Measurements from ENCODE around the gene DCC.

DCC gene

DNA sequence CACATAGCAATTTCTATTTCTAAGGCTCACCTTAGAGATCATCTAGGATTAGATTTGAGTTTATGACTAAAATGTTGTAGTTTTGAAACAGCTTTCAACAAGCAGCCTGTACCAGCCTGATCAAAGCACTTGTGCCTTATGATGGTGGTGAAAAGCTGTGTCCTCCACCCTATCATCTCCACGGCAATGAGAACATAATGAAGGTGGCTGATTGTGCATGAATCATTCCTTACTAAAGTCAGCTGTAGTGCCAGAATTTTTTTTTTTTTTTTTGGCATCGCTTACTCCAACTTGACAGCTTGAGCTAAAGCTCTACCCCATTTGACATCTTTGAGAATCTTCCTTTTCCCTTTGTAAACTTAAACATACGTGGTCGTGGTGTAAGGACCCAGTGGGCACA is 86.0 kb downstream of the DCC start:
- Histone ChIP-seq H3K36me3 (ENCODE audit: insufficient read depth, low read length) (no peaks in the 10 kb centered on the region), H3K79me2 (ENCODE audit: insufficient read depth, low read length) (no peaks in the 10 kb centered on the region)

DNA sequence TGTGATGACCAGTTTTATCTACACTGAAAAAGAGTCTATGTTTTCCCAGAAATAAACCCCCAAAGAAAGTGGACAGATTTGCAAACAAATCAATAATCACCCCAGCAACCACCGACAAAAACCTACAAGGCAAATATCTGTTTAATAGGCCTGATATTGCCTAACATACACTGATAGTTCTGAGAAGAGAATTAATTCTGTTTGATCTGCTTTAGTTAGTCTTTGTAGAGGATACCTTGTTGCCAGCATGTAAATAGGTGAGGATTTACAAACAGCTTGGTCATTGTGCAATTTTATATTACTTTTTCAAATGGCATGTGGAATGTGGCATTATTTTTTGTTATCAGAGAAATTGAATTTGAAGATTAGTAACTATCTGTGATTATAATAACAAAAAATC is 86.5 kb downstream of the DCC start:
- no peak overlapping the region for H2AFZ ChIP-seq (ENCODE audit: low read length)
- H3K79me2 ChIP-seq (ENCODE audit: insufficient read depth, low read length): no peaks in the 10 kb centered on the region
- no peak overlapping the region for H3K9ac ChIP-seq (ENCODE audit: low read depth, low read length, poor library complexity, severe bottlenecking)
- no peak overlapping the region for H3K4me2 ChIP-seq (ENCODE audit: low read depth, low read length, poor library complexity, severe bottlenecking)
- TF ChIP-seq CTCF (conservative IDR thresholded peaks at IDR 0.05; ENCODE audit: low read length) (no peak), EZH2phosphoT487 (IDR thresholded peaks at IDR 0.05; ENCODE audit: borderline replicate concordance) (no peak)
- H3K4me3 ChIP-seq (ENCODE audit: low read length, poor library complexity, severe bottlenecking): no peak overlapping the region
- H3K9me2 ChIP-seq (replicated peaks; ENCODE audit: low read depth, low read length): no peaks in the 10 kb centered on the region
- no peaks in the 10 kb centered on the region for H3F3A ChIP-seq (ENCODE audit: low read depth)
- H3K36me3 ChIP-seq (ENCODE audit: insufficient read depth, low read length): no peaks in the 10 kb centered on the region
- no peaks in the 10 kb centered on the region for H3K9me3 ChIP-seq (ENCODE audit: insufficient read depth, low read depth, low read length)
- H4K20me1 ChIP-seq (ENCODE audit: insufficient read depth, low read length, poor library complexity, severe bottlenecking): no peaks in the 10 kb centered on the region
- no peaks in the 10 kb centered on the region for H3K4me1 ChIP-seq (ENCODE audit: insufficient read depth, low read length, poor library complexity, severe bottlenecking)
- H3K27me3 ChIP-seq (ENCODE audit: insufficient read depth, low read length, poor library complexity, severe bottlenecking): no peaks in the 10 kb centered on the region

More for the DNA sequence above, 86.0 kb downstream of the DCC start:
- no peak overlapping the region for H3K4me2 ChIP-seq (ENCODE audit: low read depth, low read length, poor library complexity, severe bottlenecking)
- H3F3A ChIP-seq (ENCODE audit: low read depth): no peaks in the 10 kb centered on the region
- no peaks in the 10 kb centered on the region for H3K4me1 ChIP-seq (ENCODE audit: insufficient read depth, low read length, poor library complexity, severe bottlenecking)
- no peaks in the 10 kb centered on the region for H4K20me1 ChIP-seq (ENCODE audit: insufficient read depth, low read length, poor library complexity, severe bottlenecking)
- H2AFZ ChIP-seq (ENCODE audit: low read length): no peak overlapping the region
- H3K9me2 ChIP-seq (replicated peaks; ENCODE audit: low read depth, low read length): no peaks in the 10 kb centered on the region
- TF ChIP-seq EZH2phosphoT487 (IDR thresholded peaks at IDR 0.05; ENCODE audit: borderline replicate concordance) (no peak), CTCF (conservative IDR thresholded peaks at IDR 0.05; ENCODE audit: low read length) (no peak)
- no peak overlapping the region for H3K4me3 ChIP-seq (ENCODE audit: low read length, poor library complexity, severe bottlenecking)
- no peaks in the 10 kb centered on the region for H3K27me3 ChIP-seq (ENCODE audit: insufficient read depth, low read length, poor library complexity, severe bottlenecking)
- H3K9ac ChIP-seq (ENCODE audit: low read depth, low read length, poor library complexity, severe bottlenecking): no peak overlapping the region
- H3K9me3 ChIP-seq (ENCODE audit: insufficient read depth, low read depth, low read length): no peaks in the 10 kb centered on the region

- H3K4me3 ChIP-seq (ENCODE audit: low read length, poor library complexity, severe bottlenecking): no peak overlapping the region
- no peak overlapping the region for H3K4me2 ChIP-seq (ENCODE audit: low read depth, low read length, poor library complexity, severe bottlenecking)
- no peaks in the 10 kb centered on the region for H3K9me2 ChIP-seq (replicated peaks; ENCODE audit: low read depth, low read length)
- no peaks in the 10 kb centered on the region for H3K36me3 ChIP-seq (ENCODE audit: insufficient read depth, low read length)
- no peak overlapping the region for H2AFZ ChIP-seq (ENCODE audit: low read length)
- no peaks in the 10 kb centered on the region for H3K9me3 ChIP-seq (ENCODE audit: insufficient read depth, low read depth, low read length)
- no peak overlapping the region for H3K9ac ChIP-seq (ENCODE audit: low read depth, low read length, poor library complexity, severe bottlenecking)
- H3K27me3 ChIP-seq (ENCODE audit: insufficient read depth, low read length, poor library complexity, severe bottlenecking): no peaks in the 10 kb centered on the region
- TF ChIP-seq CTCF (conservative IDR thresholded peaks at IDR 0.05; ENCODE audit: low read length): no peak
- no peak for TF ChIP-seq EZH2phosphoT487 (IDR thresholded peaks at IDR 0.05; ENCODE audit: borderline replicate concordance)
- no peaks in the 10 kb centered on the region for H3F3A ChIP-seq (ENCODE audit: low read depth)
- no peaks in the 10 kb centered on the region for H3K4me1 ChIP-seq (ENCODE audit: insufficient read depth, low read length, poor library complexity, severe bottlenecking)
- no peaks in the 10 kb centered on the region for H3K79me2 ChIP-seq (ENCODE audit: insufficient read depth, low read length)
- no peaks in the 10 kb centered on the region for H4K20me1 ChIP-seq (ENCODE audit: insufficient read depth, low read length, poor library complexity, severe bottlenecking)
Measured at GRCh38 chr18:52427521-52428175, 87.7 kb downstream of the DCC start.

All from Loucy (cell line).